GM12864 (cell line): ENCODE results near the gene GPALPP1.

Experiments
- DNase-seq: peaks from one replicate; pipeline ENCODE4 v3.0.0-alpha.2; 2011; ENCODE audit warnings: low read depth
- H3K4me3 ChIP-seq: 2 replicates; pipeline ENCODE4 v1.5.1; 2011; ENCODE audit warnings: mild to moderate bottlenecking, low read depth, low read length, control low read depth
- TF ChIP-seq, protein P1 (sequence below): IDR thresholded peaks from 2 replicates; pipeline ENCODE4 v1.5.1; 2011; ENCODE audit warnings: low read depth, mild to moderate bottlenecking, moderate library complexity, low read length, control low read depth, inconsistent platforms; ENCODE audit errors: missing control alignments

Gene GPALPP1

DNA sequence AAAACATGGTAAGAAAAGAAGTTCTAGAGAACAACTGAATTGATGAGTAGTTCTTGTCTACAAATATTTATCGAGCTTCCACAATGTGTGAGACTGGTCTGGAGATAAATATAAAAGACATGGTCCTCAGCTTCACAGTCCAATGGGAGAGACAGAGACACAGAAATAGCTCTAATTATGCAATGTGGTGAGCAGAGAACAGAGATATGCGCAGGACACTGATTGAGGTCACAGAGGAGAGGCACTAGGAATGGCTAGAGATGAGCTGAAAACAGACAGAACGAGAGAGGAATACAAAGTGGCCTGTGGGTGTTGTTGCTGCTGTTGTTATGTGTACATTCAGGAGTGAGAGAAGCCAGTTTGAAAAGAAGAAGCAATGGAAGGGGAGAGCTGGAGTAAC is 53.2 kb downstream of the GPALPP1 start:
- no peak for DNase-seq
- TF ChIP-seq, protein P1, sequence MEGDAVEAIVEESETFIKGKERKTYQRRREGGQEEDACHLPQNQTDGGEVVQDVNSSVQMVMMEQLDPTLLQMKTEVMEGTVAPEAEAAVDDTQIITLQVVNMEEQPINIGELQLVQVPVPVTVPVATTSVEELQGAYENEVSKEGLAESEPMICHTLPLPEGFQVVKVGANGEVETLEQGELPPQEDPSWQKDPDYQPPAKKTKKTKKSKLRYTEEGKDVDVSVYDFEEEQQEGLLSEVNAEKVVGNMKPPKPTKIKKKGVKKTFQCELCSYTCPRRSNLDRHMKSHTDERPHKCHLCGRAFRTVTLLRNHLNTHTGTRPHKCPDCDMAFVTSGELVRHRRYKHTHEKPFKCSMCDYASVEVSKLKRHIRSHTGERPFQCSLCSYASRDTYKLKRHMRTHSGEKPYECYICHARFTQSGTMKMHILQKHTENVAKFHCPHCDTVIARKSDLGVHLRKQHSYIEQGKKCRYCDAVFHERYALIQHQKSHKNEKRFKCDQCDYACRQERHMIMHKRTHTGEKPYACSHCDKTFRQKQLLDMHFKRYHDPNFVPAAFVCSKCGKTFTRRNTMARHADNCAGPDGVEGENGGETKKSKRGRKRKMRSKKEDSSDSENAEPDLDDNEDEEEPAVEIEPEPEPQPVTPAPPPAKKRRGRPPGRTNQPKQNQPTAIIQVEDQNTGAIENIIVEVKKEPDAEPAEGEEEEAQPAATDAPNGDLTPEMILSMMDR = no peak
- no peak overlapping the region for H3K4me3 ChIP-seq

DNA sequence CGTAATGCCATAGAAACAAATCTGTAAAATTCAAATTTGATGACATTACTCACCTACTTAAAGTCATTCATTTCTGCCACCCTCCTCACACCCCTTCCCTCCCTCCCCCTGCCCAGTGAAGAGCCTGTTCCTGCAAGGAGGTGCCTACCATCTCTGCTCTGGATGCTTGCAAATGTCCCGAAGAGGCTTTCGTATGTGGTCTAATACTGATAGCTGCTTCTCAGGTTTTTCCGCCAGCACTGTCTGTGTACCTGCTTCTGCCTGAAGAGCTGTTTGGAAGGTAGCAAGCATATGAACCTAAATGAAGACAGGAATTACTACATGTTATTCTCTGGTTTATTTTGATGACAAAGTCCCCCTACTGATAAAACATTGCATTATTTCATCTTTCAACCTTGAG is 57.1 kb downstream of the GPALPP1 start:
- no peak for DNase-seq
- no peak overlapping the region for H3K4me3 ChIP-seq
- TF ChIP-seq, protein P1 = no peak

DNA sequence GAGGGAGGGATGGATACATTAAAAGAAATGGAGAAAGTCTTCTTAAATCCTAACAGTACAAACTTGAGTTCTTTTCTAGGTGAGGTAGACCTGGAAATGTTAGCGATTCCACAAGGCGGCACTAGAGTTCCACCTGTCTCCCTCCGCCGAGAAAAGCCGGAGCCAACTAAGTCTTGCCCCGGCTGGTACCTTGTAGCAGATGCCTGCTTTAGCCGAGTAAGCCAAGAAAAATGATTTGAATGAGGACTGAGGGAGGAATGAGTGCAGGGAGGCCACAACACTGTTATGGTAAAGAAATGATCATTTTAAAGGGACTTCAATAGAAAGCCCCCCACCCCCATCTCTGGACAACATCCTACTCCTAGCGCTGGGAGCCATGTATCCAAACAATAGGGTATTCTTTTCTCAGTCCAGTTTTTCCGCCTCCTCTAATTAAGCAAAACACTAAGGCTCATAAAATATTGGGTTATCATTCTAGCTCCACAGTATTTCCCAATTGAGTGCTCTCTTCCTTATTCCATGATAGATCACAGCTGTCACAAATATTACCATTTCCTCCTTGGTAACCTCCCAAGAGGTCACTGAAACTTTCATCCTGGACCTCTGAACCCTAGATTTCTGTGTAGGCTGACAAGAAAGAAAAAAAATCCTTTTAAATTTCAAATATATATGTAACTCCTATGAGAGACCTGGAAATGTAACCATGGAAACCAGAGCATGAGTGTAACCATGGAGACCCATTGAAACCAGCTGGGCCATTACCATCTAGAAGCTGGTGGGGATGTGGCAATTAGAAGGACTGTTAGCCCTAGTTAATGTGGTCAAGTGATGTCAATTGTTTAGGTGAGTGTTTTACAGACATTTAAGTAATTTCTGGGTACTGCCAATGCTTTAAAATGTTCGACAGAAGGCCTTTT is 58.3 kb downstream of the GPALPP1 start:
- peak; percentile 29 for DNase-seq
- TF ChIP-seq, protein P1 = peak; percentile 97

DNA sequence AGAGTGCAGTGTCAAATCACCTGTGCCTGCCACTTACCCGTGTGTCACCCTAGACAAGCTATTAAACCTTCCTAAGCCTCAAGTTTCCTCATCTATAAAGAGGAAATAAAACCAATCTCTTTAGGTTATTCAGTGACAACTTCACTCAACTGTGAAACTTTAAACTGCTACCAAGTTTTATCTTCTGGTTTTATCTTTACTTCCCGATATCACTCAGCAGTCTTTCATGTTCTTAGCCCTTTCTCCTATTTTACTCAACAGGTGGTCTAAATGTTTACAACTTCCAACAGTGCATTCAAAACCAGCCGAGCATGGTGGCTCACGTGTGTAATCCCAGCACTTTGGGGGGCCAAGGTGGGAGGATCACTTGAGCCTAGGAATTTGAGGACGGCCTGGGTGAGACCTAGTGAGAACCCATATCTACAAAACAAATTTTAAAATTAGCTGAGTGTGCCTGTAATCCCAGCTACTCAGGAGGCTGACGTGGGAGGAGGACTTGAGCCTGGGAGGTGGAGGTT is 59.6 kb downstream of the GPALPP1 start:
- DNase-seq = no peak
- no peak overlapping the region for H3K4me3 ChIP-seq
- TF ChIP-seq, protein P1 = no peak

More for the DNA sequence above, 58.3 kb downstream of the GPALPP1 start:
- H3K4me3 ChIP-seq = no peak overlapping the region

DNA sequence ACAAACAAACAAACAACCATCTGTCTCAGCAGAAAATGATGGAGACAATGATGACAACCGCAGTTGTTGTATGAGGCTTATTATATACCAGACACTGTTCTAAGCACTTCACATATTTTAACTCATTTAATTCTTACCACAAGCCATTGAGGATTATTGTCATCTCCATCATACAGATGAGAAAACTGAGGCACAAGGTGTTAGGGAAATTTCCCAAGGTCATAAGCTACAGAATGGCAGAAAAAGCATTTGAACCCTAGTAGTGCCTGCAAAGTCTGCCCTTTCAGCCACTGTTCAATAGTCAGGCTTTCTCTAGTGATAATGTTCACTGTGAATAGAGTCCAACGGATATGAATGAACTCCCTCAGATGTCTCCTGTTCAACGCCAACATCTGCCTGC is 60.1 kb downstream of the GPALPP1 start:
- DNase-seq = no peak
- TF ChIP-seq, protein P1 = no peak
- H3K4me3 ChIP-seq = no peak overlapping the region

DNA sequence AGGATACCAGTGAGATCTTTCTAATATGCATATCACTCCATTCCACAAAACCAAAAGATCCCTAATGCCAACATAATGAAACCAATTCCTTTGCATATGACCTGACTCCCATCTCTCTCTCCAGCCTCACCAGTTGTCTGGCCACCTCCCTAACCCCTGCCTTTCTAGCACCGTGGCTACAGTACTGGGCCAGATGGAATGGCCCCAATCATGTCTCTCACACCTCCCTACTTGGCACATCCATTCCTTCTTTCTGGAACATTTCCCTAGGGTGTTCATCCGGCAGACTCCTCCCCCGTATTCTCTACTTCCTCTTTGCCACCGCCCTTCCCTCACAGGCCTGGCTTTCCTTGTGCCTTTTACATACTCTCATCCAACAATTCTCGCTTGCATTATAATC is 62.0 kb downstream of the GPALPP1 start:
- TF ChIP-seq, protein P1 = no peak
- H3K4me3 ChIP-seq = no peak overlapping the region
- DNase-seq = no peak
